Islet precursor cell (in vitro differentiated cells): ENCODE data around the gene NRCAM.

ENCODE experiments used
- DNase-seq: peaks from one replicate; pipeline ENCODE4 v3.0.0-alpha.2; 2018

NRCAM gene

GRCh38 chr7:108335269-108335918 lies 120.8 kb downstream of the NRCAM start:
- DNase-seq, result no peak

- no peak for DNase-seq
Observed at GRCh38 chr7:108332937-108333336, 123.3 kb downstream of the NRCAM start.

- DNase-seq, result no peak
Observed at GRCh38 chr7:108331971-108332370, 124.3 kb downstream of the NRCAM start.

DNA sequence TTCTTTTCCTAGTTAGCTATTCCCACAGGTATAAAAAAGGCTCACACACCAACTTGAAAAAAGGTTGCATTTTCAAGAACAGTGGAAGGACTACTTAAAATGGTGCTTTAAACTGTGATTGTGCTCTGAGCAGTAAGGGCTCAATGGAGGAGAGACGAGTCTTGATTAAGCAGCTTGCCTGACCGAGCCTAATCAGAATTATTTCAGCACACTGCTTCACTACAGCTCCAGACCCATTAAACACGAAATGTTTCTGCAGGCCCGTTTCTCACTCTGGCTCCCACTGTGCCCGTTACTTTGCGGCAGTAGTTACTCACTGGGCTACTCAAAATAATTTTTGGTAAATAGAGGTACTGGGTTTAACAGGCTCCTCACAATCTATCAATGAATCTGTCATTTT lies 126.0 kb downstream of the NRCAM start:
- DNase-seq, result no peak

- no peak for DNase-seq
Observed at GRCh38 chr7:108329514-108329913, 126.7 kb downstream of the NRCAM start.

DNA sequence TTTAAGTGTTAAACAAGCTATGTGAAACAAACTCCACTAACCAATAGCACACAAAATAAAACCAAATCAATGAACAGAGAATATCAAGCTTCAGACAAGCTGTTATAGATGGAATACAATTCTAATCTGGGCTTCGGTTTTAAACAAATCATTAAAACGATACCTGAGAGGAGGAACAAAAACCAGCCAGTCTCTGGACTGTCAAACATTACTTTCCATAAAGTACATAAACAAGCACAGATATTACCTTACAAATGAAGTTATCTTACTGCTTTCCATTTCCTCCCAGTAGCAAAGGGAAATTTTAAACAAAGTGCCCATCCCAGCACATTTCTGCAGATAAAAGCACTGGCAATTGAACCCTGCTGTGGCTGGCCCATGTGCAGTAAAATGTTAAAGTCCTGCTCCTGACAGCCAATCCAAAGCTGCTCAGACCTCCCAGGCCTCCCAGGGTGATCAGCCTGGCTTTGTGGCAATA lies 128.0 kb downstream of the NRCAM start:
- no peak for DNase-seq

DNA sequence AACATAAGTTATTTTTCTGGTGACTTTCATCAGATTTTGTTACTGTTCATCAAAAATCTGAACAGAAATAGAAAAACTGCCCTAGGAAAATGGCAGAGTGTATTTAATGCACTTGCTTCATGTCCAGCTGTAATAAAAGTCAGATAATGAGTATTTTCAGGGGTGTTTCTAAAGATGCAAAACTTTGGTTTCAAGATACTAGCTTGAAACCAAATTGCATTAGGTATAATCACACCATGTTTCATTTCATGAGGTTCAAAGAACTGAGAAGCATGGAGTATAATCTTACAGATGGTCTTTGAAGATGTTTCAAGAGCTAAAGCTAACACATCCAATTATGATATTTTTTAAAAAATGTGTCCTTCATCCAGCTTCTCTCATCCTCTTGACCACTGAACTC lies 128.9 kb downstream of the NRCAM start:
- DNase-seq, result no peak

- no peak for DNase-seq
Observed at GRCh38 chr7:108326938-108327337, 129.3 kb downstream of the NRCAM start.

- no peak for DNase-seq
Observed at GRCh38 chr7:108324053-108325038, 131.9 kb downstream of the NRCAM start.

GRCh38 chr7:108322925-108323832 lies 133.1 kb downstream of the NRCAM start:
- DNase-seq, result no peak

DNA sequence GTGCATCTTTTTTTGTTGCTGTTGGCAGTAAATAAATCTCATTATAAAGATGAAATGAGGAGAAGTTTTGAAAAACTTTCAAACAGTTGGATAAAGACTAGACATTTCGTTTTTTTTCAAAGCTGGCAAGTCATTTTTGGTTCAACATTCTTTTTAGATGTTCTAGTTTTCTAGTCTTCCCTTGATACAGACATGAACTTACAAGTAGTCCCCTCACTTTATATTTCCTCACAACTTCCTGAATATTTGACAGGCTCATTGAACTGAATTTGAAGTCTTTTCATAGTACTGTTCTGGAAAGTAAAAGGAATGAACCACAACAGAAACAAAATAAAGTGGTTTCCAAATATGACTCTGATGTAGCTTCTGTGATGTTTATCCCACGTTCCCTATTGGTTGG lies 134.2 kb downstream of the NRCAM start:
- no peak for DNase-seq

DNA sequence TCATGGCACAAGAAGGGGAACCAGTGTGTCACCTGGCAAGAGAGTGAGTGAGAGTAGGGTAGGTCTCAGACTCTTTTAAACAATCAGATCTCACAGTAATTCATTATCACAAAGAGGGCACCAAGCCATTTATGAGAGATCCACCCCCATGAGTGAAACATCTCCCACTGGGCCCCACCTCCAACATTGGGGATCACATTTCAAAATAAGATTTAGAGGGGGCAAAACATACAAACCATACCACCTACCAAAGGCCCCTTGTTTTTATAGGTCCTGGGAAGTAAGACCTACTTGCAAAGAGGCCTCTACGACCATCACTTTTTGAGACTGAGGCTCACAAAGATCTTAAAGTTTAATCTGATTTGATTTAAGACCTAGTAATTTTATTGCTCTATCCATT lies 134.9 kb downstream of the NRCAM start:
- DNase-seq, result no peak

GRCh38 chr7:108316708-108317107 lies 139.5 kb downstream of the NRCAM start:
- DNase-seq, result no peak

DNA sequence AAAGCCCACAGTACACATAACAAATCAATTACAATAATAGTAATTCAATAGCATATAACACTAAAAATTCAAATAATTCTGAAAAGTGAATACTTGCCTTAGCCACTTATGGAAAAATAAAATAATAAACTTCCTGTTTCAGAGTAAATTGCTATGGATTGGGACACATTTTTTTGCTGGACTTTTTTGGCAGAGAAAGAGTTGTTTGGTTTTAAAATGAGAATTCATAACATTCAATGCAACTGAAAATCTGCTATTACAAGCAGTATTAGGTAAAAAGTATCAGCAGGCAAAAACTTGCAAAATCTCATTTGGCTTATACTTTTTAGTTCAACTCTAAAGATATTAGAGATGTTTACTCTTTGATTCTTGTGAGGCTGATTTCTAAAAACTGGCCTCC lies 141.7 kb downstream of the NRCAM start:
- DNase-seq, result no peak

- DNase-seq, result no peak
Observed at GRCh38 chr7:108314049-108314448, 142.2 kb downstream of the NRCAM start.

DNA sequence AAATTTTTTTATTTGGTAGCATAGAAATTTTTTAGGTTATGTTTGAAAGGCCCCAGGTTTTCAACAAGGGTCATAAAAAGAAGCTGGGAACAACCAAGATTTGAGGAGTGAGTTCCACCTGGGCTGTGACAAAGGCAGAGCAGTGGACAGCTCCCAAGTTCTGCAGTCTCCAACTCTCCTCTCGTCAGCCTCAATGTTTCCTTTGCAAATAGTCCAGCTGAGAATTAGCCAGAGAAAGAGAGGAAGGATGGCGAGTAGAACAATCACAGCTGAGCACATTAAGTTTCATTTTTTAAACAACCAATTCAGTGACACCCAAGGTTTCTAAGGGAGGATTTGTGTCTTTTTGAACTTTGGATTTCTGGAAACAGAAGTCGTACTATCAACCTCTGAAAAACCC lies 143.2 kb downstream of the NRCAM start:
- no peak for DNase-seq

DNA sequence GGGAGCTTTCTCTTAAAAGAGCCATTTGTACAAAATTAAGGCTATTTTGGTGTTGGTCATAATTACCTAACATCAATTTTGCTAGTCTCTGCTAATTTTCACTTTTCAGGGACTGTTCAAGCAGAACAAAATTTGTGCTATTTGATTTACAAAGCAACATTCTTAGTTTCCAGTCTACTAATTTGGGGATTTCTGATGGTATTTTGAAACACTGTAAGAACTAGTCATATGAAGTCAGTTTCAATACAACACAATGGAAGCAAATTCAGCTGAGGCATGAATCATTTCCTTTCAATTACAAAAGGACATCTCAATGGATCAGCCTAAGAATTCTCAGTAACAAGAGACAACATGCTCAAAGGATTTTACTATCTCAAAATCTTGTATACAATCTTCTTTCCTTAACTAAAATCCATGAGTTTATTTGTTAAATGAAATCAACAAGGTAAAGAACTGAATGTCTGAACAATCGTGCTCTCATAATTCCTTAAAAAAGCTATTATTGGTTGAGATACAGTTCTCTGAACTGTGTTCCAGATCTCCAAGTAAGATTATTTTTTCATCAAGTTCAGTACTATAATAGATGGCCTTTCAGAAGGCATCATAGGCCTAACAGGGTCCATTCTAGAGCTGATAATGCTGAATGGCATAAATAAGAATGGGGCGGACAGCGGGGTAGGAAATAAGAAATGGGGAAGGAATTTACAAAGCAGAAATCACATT lies 144.6 kb downstream of the NRCAM start:
- no peak for DNase-seq

DNA sequence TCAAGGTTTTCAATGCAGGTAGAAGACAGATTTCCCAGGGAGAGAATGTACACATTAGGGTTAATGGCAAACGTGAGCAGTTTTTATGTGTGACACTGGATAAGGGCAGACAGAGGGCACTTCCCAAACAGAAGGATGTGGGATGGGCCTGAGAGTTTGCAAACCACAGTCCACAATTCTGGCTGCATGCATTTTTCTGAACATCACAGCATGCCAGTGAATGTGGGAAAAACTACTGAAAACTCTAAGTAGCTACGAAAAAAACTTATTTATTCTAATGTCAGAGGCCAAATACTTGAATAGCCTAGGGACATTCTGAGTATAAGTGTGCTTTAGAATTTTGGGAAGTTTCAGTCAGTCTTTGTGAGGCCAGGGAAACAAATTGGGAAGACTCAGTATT lies 145.9 kb downstream of the NRCAM start:
- no peak for DNase-seq

- DNase-seq, result no peak
Observed at GRCh38 chr7:108308903-108309302, 147.3 kb downstream of the NRCAM start.

DNA sequence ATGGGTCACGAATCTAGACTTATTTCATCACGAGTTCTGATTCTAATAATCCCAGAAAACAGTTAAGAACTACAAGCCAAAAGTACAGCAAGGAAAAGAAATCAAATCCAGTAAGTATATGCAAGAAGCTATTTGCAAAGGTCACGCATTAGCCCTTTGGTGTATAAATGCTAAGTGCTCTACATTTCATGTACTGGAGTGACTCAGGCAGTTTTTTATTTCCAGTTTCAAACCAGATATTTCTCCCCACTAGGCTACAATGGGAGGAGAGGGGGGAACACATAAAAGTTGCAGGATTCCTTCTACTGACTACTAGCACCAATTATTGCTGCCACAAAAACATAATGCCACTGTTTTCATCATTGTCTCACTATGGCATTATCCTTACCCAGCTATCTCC lies 148.0 kb downstream of the NRCAM start:
- DNase-seq, result no peak

DNA sequence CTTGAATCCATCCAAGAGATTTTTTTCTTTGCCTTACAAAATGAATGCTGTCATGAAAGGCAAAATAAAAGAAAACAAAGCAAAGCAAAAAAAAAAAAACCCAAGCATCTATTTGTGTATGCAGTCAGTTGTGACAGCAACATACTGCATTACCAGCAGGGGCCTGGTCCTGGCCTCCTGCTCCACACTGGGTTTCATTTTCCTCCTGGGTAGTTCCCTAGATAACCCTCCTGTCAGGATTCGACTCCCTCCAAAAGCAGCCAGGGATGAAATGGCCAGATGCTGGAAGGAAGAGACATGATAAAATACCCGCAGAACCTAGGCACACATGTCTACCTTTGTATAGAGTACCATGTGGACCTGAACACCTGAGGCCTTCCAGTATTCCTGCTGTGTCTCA lies 148.6 kb downstream of the NRCAM start:
- DNase-seq, result no peak

DNA sequence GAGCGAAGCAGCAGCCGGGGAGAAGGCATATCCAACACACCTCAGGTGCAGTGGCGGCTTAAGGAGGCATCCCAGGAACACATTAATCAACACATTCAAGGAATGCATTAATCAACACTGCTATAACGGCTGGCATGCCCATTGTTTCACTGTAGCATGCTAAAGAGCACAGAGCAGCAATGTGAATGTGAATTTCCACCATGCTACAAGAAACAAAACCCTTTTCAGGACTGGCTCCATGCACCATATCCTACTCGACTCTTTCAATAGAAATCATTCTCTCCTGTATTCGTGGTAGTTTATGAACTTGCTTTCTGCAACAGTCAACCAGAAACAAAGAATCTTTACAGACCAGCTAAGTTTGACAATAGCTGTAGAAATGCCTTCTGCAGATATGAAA lies 149.0 kb downstream of the NRCAM start:
- no peak for DNase-seq
